Smooth muscle cell of the brain vasculature (primary cell): ENCODE measurements around the gene KCNA2.

Experiments
- DNase-seq: peaks from one replicate; pipeline ENCODE4 v3.0.0-alpha.2; 2012; ENCODE audit warnings: low read depth, low spot score

The KCNA2 gene

GRCh38 chr1:110605901-110606656 lies at the start of gene KCNA2:
KCNA2 (minus strand) TSS chr1:110606358; CDS start chr1:110604782, 1,576 bp downstream.
- no peak for DNase-seq

GRCh38 chr1:110650609-110651008 lies 44.5 kb upstream of the KCNA2 start:
- no peak for DNase-seq

GRCh38 chr1:110648417-110648816 lies 42.3 kb upstream of the KCNA2 start:
- no peak for DNase-seq

- no peak for DNase-seq
Observed at GRCh38 chr1:110647254-110647891, 41.2 kb upstream of the KCNA2 start.

- DNase-seq = no peak
Observed at GRCh38 chr1:110645821-110646735, 39.9 kb upstream of the KCNA2 start.

GRCh38 chr1:110645211-110645610 lies 39.1 kb upstream of the KCNA2 start:
- DNase-seq = no peak

- DNase-seq = no peak
Observed at GRCh38 chr1:110643879-110644472, 37.8 kb upstream of the KCNA2 start.

- no peak for DNase-seq
Observed at GRCh38 chr1:110639724-110640386, 33.7 kb upstream of the KCNA2 start.

GRCh38 chr1:110638556-110638955 lies 32.4 kb upstream of the KCNA2 start:
- no peak for DNase-seq

- no peak for DNase-seq
Observed at GRCh38 chr1:110638058-110638457, 31.9 kb upstream of the KCNA2 start.

- no peak for DNase-seq
Observed at GRCh38 chr1:110637475-110637874, 31.3 kb upstream of the KCNA2 start.

GRCh38 chr1:110636149-110636935 lies 30.2 kb upstream of the KCNA2 start:
- DNase-seq = no peak

GRCh38 chr1:110635434-110635833 lies 29.3 kb upstream of the KCNA2 start:
- DNase-seq = no peak

- DNase-seq = no peak
Observed at GRCh38 chr1:110634455-110635311, 28.5 kb upstream of the KCNA2 start.

- no peak for DNase-seq
Observed at GRCh38 chr1:110634086-110634454, 27.9 kb upstream of the KCNA2 start.

GRCh38 chr1:110633646-110634030 lies 27.5 kb upstream of the KCNA2 start:
- no peak for DNase-seq

- DNase-seq = no peak
Observed at GRCh38 chr1:110631836-110632620, 25.9 kb upstream of the KCNA2 start.

- DNase-seq = no peak
Observed at GRCh38 chr1:110630839-110631663, 24.9 kb upstream of the KCNA2 start.
